IMR-90 (cell line): ENCODE data around the gene PRKCSH. TPM values are rescaled to one million over a fixed set of nuclear protein-coding genes. Genes with fewer than 3 reads are reported as not detected.

Experiments
- ATAC-seq: fragments of 200-7000 bp; cut with Tn5 transposase; 2 replicates; pipeline ENCODE4 v1.9.1; 2020; ENCODE audit warnings: low read depth, mild to moderate bottlenecking, moderate library complexity
- BruUV-seq: library from RNA; stranded (reverse); fragments of 400-500 nt; replicated peaks from 2 replicates; lab custom pipeline; 2021; lab: Mats Ljungman, UMichigan
- CTCF ChIA-PET: fragments of 300-600 bp; formaldehyde crosslinking; extraction: SDS; loops from one replicate; lab custom pipeline; 2021; ENCODE audit warnings: antibody characterized with exemption; lab: Yijun Ruan, JAX
- POLR2A ChIA-PET: fragments of 300-600 bp; sonication (Branson Sonifier 250); formaldehyde crosslinking; loops from one replicate; lab custom pipeline; 2022; ENCODE audit warnings: antibody characterized with exemption; ENCODE audit not compliant: unreplicated experiment; lab: Charles Lee
- DNase-seq: peaks from one replicate; pipeline ENCODE4 v3.0.0; 2013
- H2AFZ ChIP-seq: replicated peaks from 2 replicates; pipeline ENCODE3; 2013; ENCODE audit warnings: low read length, mild to moderate bottlenecking; ENCODE audit not compliant: poor library complexity
- H2AK5ac ChIP-seq: 2 replicates; pipeline ENCODE4 v1.6.1; 2013; ENCODE audit warnings: low read depth, low read length, inconsistent platforms
- H2AK9ac ChIP-seq: replicated peaks from 2 replicates; pipeline ENCODE3; 2013; ENCODE audit warnings: mild to moderate bottlenecking, low read depth, low read length, moderate library complexity; ENCODE audit not compliant: poor library complexity
- H2BK120ac ChIP-seq: 2 replicates; pipeline ENCODE4 v1.6.1; 2013; ENCODE audit warnings: low read depth, low read length, inconsistent platforms
- H2BK15ac ChIP-seq: 3 replicates; pipeline ENCODE4 v1.6.1; 2013; ENCODE audit warnings: low read depth, low read length, inconsistent platforms
- H2BK20ac ChIP-seq: 2 replicates; pipeline ENCODE4 v1.6.1; 2013; ENCODE audit warnings: low read depth, mild to moderate bottlenecking, inconsistent platforms, low read length, moderate library complexity
- H2BK5ac ChIP-seq: 2 replicates; pipeline ENCODE4 v1.6.1; 2013; ENCODE audit warnings: mild to moderate bottlenecking, low read depth, low read length, inconsistent platforms; ENCODE audit not compliant: poor library complexity, severe bottlenecking
- H3K14ac ChIP-seq: replicated peaks from 2 replicates; pipeline ENCODE4 v1.6.1; 2013; ENCODE audit warnings: low read depth, low read length, inconsistent platforms
- H3K18ac ChIP-seq: 2 replicates; pipeline ENCODE4 v1.6.1; 2013; ENCODE audit warnings: low read depth, low read length, control low read depth
- H3K23ac ChIP-seq: 2 replicates; pipeline ENCODE4 v1.6.1; 2013; ENCODE audit warnings: low read depth, low read length, inconsistent platforms
- H3K27ac ChIP-seq: 2 replicates; pipeline ENCODE4 v1.5.1; 2013; ENCODE audit warnings: mild to moderate bottlenecking, control low read depth, low read length; ENCODE audit not compliant: insufficient read depth
- H3K27me3 ChIP-seq: 2 replicates; pipeline ENCODE4 v1.6.1; 2013; ENCODE audit warnings: low read length; ENCODE audit not compliant: control insufficient read depth, insufficient read depth
- H3K36me3 ChIP-seq: 2 replicates; pipeline ENCODE4 v1.6.1; 2013; ENCODE audit warnings: low read length, mixed read lengths; ENCODE audit not compliant: control insufficient read depth, insufficient read depth
- H3K4ac ChIP-seq: 2 replicates; pipeline ENCODE4 v1.6.1; 2013; ENCODE audit warnings: low read depth, low read length, inconsistent platforms
- H3K4me1 ChIP-seq: 2 replicates; pipeline ENCODE4 v1.6.1; 2013; ENCODE audit warnings: low read length, mixed read lengths; ENCODE audit not compliant: control insufficient read depth, insufficient read depth
- H3K4me2 ChIP-seq: 2 replicates; pipeline ENCODE4 v1.6.1; 2013; ENCODE audit warnings: low read depth, mild to moderate bottlenecking, control low read depth, low read length, moderate library complexity
- H3K4me3 ChIP-seq: 2 replicates; pipeline ENCODE4 v1.5.1; 2013; ENCODE audit warnings: low read depth, mild to moderate bottlenecking, control low read depth, low read length, moderate library complexity; ENCODE audit not compliant: insufficient read depth
- H3K56ac ChIP-seq: 2 replicates; pipeline ENCODE4 v1.6.1; 2013; ENCODE audit warnings: low read length, inconsistent platforms; ENCODE audit not compliant: insufficient read depth; ENCODE audit errors: extremely low read depth
- H3K79me1 ChIP-seq, 2 experiments: 2 replicates each; pipeline ENCODE4 v1.6.1; 2013; ENCODE audit warnings: low read length in 2 of 2, inconsistent platforms in 1 of 2, low read depth in 1 of 2
- H3K9ac ChIP-seq: 2 replicates; pipeline ENCODE4 v1.6.1; 2013; ENCODE audit warnings: low read depth, low read length, control low read depth
- H3K9me1 ChIP-seq: 2 replicates; pipeline ENCODE4 v1.6.1; 2013; ENCODE audit warnings: low read length, inconsistent platforms; ENCODE audit not compliant: insufficient read depth
- H3K9me3 ChIP-seq: 2 replicates; pipeline ENCODE4 v1.6.1; 2013; ENCODE audit warnings: low read length; ENCODE audit not compliant: control insufficient read depth, insufficient read depth
- H4K20me1 ChIP-seq: 2 replicates; pipeline ENCODE4 v1.6.1; 2013; ENCODE audit warnings: low read length, inconsistent platforms; ENCODE audit not compliant: insufficient read depth
- H4K5ac ChIP-seq: 2 replicates; pipeline ENCODE4 v1.6.1; 2013; ENCODE audit warnings: mild to moderate bottlenecking, low read depth, low read length, control low read depth
- H4K8ac ChIP-seq, 2 experiments: 2 replicates each; pipeline ENCODE4 v1.6.1; 2013; ENCODE audit warnings: low read depth in 2 of 2, low read length in 2 of 2, control low read depth in 1 of 2, inconsistent platforms in 1 of 2
- H4K91ac ChIP-seq: 2 replicates; pipeline ENCODE4 v1.6.1; 2013; ENCODE audit warnings: low read depth, low read length, inconsistent platforms; ENCODE audit not compliant: insufficient read depth
- CEBPB ChIP-seq: IDR thresholded peaks from 2 replicates; pipeline ENCODE4 v1.6.1; 2012; ENCODE audit warnings: low read depth, low read length, improper control_type of control experiment
- CHD1 ChIP-seq: IDR thresholded peaks from 2 replicates; pipeline ENCODE4 v1.6.1; 2012; ENCODE audit warnings: low read depth, low read length, improper control_type of control experiment
- CTCF ChIP-seq: conservative IDR thresholded peaks from 2 replicates; pipeline ENCODE4 v1.5.1; 2012; ENCODE audit warnings: mild to moderate bottlenecking, low read depth, low read length, improper control_type of control experiment
- FOS ChIP-seq: fragments of 150-350 bp; IDR thresholded peaks from 2 replicates; pipeline ENCODE4 v1.6.1; 2016; ENCODE audit warnings: low read depth, low read length
- MAZ ChIP-seq: IDR thresholded peaks from 2 replicates; pipeline ENCODE4 v1.6.1; 2012; ENCODE audit warnings: low read depth, mild to moderate bottlenecking, low read length, improper control_type of control experiment, moderate library complexity, borderline replicate concordance
- POLR2A ChIP-seq: IDR thresholded peaks from 2 replicates; pipeline ENCODE4 v1.6.1; 2012; ENCODE audit warnings: mild to moderate bottlenecking, low read depth, low read length
- RAD21 ChIP-seq: IDR thresholded peaks from 2 replicates; pipeline ENCODE4 v1.6.1; 2012; ENCODE audit warnings: low read length, improper control_type of control experiment
- USF2 ChIP-seq: fragments of 150-350 bp; IDR thresholded peaks from 2 replicates; pipeline ENCODE4 v1.6.1; 2017; ENCODE audit warnings: mild to moderate bottlenecking, antibody characterized with exemption, low read length, low read depth
- WGBS, 2 experiments: methylation state at CpG; one replicate each; pipeline versions ENCODE4 v1.1.5 to v1.1.7; 2013; ENCODE audit warnings: missing lambda C conversion rate in 2 of 2; ENCODE audit not compliant: insufficient read length in 1 of 2; ENCODE audit errors: extremely low coverage in 2 of 2; 5-methylcytosine and 5-hydroxymethylcytosine counted together
- dilution Hi-C: fragments of 300-500 bp; cut with HindIII; formaldehyde crosslinking; loops from one replicate; pipeline ENCODE4 v1.14.3; 2018; ENCODE audit warnings: low sequenced_read_pairs; ENCODE audit not compliant: unreplicated experiment
- in situ Hi-C: fragments of 300-500 bp; cut with MboI; formaldehyde crosslinking; loops from 3 replicates; pipeline ENCODE4 v1.14.3; 2019; ENCODE audit warnings: low sequenced_read_pairs, inconsistent platforms, mixed read lengths
- intact Hi-C: fragments of 100-400 bp; cut with micrococcal nuclease; formaldehyde crosslinking; loops from 2 replicates; pipeline ENCODE4 v1.10.0; 2022
- polyA plus RNA-seq, 3 experiments: library from polyadenylated mRNA; depleted of rRNA; stranded (reverse); fragments of >200 nt; gene quantifications; 2 replicates each; pipeline ENCODE4 v1.2.3, GENCODE V29; 2012; ENCODE audit warnings: low replicate concordance in 1 of 3
- total RNA-seq: library from RNA; depleted of rRNA; stranded (reverse); fragments of >200 nt; gene quantifications from 2 replicates; pipeline ENCODE4 v1.2.3, GENCODE V29; 2012

Gene PRKCSH
- total and polyA plus RNA-seq, 2 of the 4 experiments (the other 2 are of a cell fraction), result 36.0 to 252 TPM

GRCh38 chr19:11390359-11390758 is 45.1 kb upstream of the PRKCSH start:
- no peak overlapping the region for H3K14ac ChIP-seq
- no TSS peak for BruUV-seq
- no peak overlapping the region for H3K4ac ChIP-seq
- no peak overlapping the region for H2BK5ac ChIP-seq
- WGBS, 2 experiments, result no CpG with 5 or more reads among the region's 2 CpGs
- H3K9ac ChIP-seq, result no peak overlapping the region
- no peaks in the 10 kb centered on the region for H3K79me1 ChIP-seq
- no peak overlapping the region for H3K27ac ChIP-seq
- H4K20me1 ChIP-seq, result no peaks in the 10 kb centered on the region
- no peak overlapping the region for H4K5ac ChIP-seq
- H2AFZ ChIP-seq, result no peak overlapping the region
- TF ChIP-seq MAZ (no peak), RAD21 (no peak), CEBPB (no peak), FOS (no peak), CTCF (no peak), CHD1 (no peak), USF2 (peak; percentile 7; the same call in 1 of the 2 replicates), POLR2A (no peak)
- H3K36me3 ChIP-seq, result no peaks in the 10 kb centered on the region
- H3K4me3 ChIP-seq, result no peak overlapping the region
- H4K91ac ChIP-seq, result no peak overlapping the region
- ATAC-seq (no peak), DNase-seq (no peak)
- no peak overlapping the region for H3K18ac ChIP-seq
- H3K4me2 ChIP-seq, result no peak overlapping the region
- H3K9me1 ChIP-seq, result peaks cover 3% of the 10 kb centered on the region; the same call in 1 of the 2 replicates
- intact Hi-C loops (no loop called here), dilution Hi-C loops (no loop called here), in situ Hi-C loops (no loop called here)
- peaks cover 8% of the 10 kb centered on the region for H3K9me3 ChIP-seq
- no peak overlapping the region for H2BK20ac ChIP-seq
- no peak overlapping the region for H2AK5ac ChIP-seq
- ChIA-PET POLR2A (no interaction called here), CTCF (interaction anchor here (0.6 kb wide), 2 partner anchors 15 to 124 kb away, joined by 3 to 4 read pairs; no protein-coding TSS in a partner anchor)
- no peak overlapping the region for H3K56ac ChIP-seq
- H4K8ac ChIP-seq, result no peak overlapping the region
- H3K4me1 ChIP-seq, result no peaks in the 10 kb centered on the region
- H2BK15ac ChIP-seq, result no peak overlapping the region
- no peak overlapping the region for H2BK120ac ChIP-seq
- no peak overlapping the region for H2AK9ac ChIP-seq
- no peaks in the 10 kb centered on the region for H3K27me3 ChIP-seq
- H3K23ac ChIP-seq, result no peak overlapping the region
